Prostate gland (tissue), 2 donors: ENCODE data around the gene PLXDC2.
A peak's percentile ranks its signal among the peaks of the same experiment; 100 is the strongest.

Experiments
- POLR2A ChIP-seq: fragments of 450-650 bp; IDR thresholded peaks from one replicate; pipeline ENCODE4 v1.6.1; 2016; ENCODE audit warnings: antibody characterized with exemption, mild to moderate bottlenecking
- TF ChIP-seq, protein P1 (sequence below), 4 experiments: fragments of 200-600 bp in 2 of 4; fragments of 450-650 bp in 2 of 4; sonication (generic) in 2 of 4; IDR thresholded peaks; 1 replicate in 3 of 4; 2 replicates in 1 of 4; pipeline ENCODE4 v1.5.1; 2016 to 2019; ENCODE audit warnings: antibody characterized with exemption in 4 of 4, mild to moderate bottlenecking in 2 of 4, moderate library complexity in 2 of 4

DNA sequence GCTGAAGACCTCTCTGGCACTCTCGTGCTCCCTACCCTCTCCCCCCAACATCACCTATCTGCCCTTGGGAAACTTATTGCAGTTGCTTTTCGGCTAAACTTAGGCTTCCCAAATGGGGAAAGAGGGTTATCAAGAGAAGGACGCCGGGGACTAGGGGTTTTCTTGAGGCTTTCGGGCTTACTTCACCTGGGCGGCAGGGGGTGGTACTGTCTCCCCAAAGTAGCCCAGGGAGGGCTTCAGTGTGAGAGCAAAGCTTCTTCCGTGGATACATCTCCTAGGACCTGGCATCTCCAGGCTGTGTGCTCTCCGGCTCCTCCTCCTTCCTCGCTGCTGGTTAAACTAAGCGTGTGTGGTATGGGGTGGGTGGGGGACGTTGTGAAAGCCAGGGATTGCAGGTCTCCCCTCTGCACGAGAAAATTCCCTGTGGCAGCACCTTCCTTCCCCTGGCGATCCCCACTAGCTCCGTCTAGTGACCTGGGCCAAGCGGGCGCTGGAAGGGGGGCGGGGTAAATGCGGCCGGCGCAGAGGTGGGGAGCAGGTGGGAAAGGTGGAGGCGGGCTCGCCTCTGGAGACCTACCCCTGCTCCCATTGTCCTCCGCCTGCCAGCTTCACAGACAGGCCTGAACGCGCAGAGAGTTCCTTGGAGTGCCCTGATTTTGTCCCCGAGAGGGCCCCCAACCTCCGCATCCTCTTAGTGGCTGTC is 1.1 kb downstream of the PLXDC2 start:
- TF ChIP-seq POLR2A = no peak
- TF ChIP-seq, protein P1, sequence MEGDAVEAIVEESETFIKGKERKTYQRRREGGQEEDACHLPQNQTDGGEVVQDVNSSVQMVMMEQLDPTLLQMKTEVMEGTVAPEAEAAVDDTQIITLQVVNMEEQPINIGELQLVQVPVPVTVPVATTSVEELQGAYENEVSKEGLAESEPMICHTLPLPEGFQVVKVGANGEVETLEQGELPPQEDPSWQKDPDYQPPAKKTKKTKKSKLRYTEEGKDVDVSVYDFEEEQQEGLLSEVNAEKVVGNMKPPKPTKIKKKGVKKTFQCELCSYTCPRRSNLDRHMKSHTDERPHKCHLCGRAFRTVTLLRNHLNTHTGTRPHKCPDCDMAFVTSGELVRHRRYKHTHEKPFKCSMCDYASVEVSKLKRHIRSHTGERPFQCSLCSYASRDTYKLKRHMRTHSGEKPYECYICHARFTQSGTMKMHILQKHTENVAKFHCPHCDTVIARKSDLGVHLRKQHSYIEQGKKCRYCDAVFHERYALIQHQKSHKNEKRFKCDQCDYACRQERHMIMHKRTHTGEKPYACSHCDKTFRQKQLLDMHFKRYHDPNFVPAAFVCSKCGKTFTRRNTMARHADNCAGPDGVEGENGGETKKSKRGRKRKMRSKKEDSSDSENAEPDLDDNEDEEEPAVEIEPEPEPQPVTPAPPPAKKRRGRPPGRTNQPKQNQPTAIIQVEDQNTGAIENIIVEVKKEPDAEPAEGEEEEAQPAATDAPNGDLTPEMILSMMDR (IDR thresholded peaks at IDR 0.05) = peak in 1 of 4 experiments; percentile 18
